Common myeloid progenitor, CD34-positive (primary cell): ENCODE results near the gene FAM78B.

ENCODE experiments used
- CTCF ChIA-PET: fragments of 350-600 bp; sonication (Branson Sonifier 250); formaldehyde crosslinking; loops from one replicate; lab custom pipeline; 2021; ENCODE audit warnings: antibody characterized with exemption; lab: Charles Lee
- POLR2A ChIA-PET: fragments of 350-600 bp; sonication (Branson Sonifier 250); formaldehyde crosslinking; loops from one replicate; lab custom pipeline; 2021; ENCODE audit warnings: antibody characterized with exemption; lab: Charles Lee
- DNase-seq, 3 donors: peaks; one replicate each; pipeline versions ENCODE4 v3.0.0 to v3.0.0-alpha.2; 2013
- H3K27ac ChIP-seq, 2 experiments: 1 replicate in 1 of 2; 2 replicates in 1 of 2; pipeline ENCODE4 v1.7.0; 2013; ENCODE audit warnings: inconsistent platforms in 2 of 2, low read length in 2 of 2, mild to moderate bottlenecking in 2 of 2, low read depth in 1 of 2, moderate library complexity in 1 of 2; ENCODE audit not compliant: severe bottlenecking in 2 of 2, insufficient read depth in 1 of 2, poor library complexity in 1 of 2
- H3K27me3 ChIP-seq, 5 experiments: replicated peaks in 2 of 5; 1 replicate in 3 of 5; 2 replicates in 2 of 5; pipeline versions ENCODE4 v1.6.1 to v1.7.0; 2013; ENCODE audit warnings: low read length in 4 of 5, mild to moderate bottlenecking in 2 of 5, moderate library complexity in 2 of 5, inconsistent platforms in 1 of 5; ENCODE audit not compliant: insufficient read depth in 5 of 5, control insufficient read depth in 4 of 5
- H3K36me3 ChIP-seq, 4 experiments: 1 replicate in 2 of 4; 2 replicates in 2 of 4; pipeline versions ENCODE4 v1.6.1 to v1.7.0; 2013; ENCODE audit warnings: low read length in 3 of 4, control low read depth in 1 of 4, mild to moderate bottlenecking in 1 of 4; ENCODE audit not compliant: control insufficient read depth in 4 of 4, insufficient read depth in 4 of 4
- H3K4me1 ChIP-seq, 4 experiments: 1 replicate in 3 of 4; 2 replicates in 1 of 4; pipeline versions ENCODE4 v1.6.1 to v1.7.1; 2013; ENCODE audit warnings: low read length in 3 of 4, mild to moderate bottlenecking in 3 of 4, control low read depth in 1 of 4, inconsistent platforms in 1 of 4, moderate library complexity in 1 of 4; ENCODE audit not compliant: control insufficient read depth in 4 of 4, insufficient read depth in 4 of 4; ENCODE audit errors: control extremely low read depth in 1 of 4
- H3K4me3 ChIP-seq, 7 experiments: 1 replicate in 4 of 7; 2 replicates in 3 of 7; pipeline versions ENCODE4 v1.5.1 to v1.7.0; 2013; ENCODE audit warnings: mild to moderate bottlenecking in 7 of 7, low read length in 6 of 7, moderate library complexity in 6 of 7, inconsistent platforms in 2 of 7, low read depth in 2 of 7, control low read depth in 1 of 7; ENCODE audit not compliant: insufficient read depth in 4 of 7, control insufficient read depth in 1 of 7; ENCODE audit errors: extremely low read depth in 1 of 7
- H3K9me3 ChIP-seq, 5 experiments: 1 replicate in 4 of 5; 2 replicates in 1 of 5; pipeline versions ENCODE4 v1.6.1 to v1.7.1; 2013; ENCODE audit warnings: low read length in 4 of 5, mild to moderate bottlenecking in 2 of 5, inconsistent platforms in 1 of 5, low read depth in 1 of 5, moderate library complexity in 1 of 5; ENCODE audit not compliant: control insufficient read depth in 4 of 5, insufficient read depth in 2 of 5; ENCODE audit errors: control extremely low read depth in 1 of 5
- WGBS: methylation state at CpG from one replicate; pipeline ENCODE4 v1.1.5; 2013; ENCODE audit not compliant: insufficient coverage; 5-methylcytosine and 5-hydroxymethylcytosine counted together

The FAM78B gene

GRCh38 chr1:166174108-166174507 lies 7.3 kb upstream of the FAM78B start:
- ChIA-PET CTCF (interaction anchor here (1.2 kb wide), 1 partner anchor 10 kb away, joined by 3 read pairs; no protein-coding TSS in a partner anchor), POLR2A (no interaction called here)
- Histone ChIP-seq H3K9me3 (no peaks in the 10 kb centered on the region), H3K36me3 (no peaks in the 10 kb centered on the region), H3K27ac (no peak overlapping the region), H3K4me3 (no peak overlapping the region), H3K4me1 (no peaks in the 10 kb centered on the region), H3K27me3 (peaks cover 0 to 18% (median 2%) of the 10 kb centered on the region in 5 experiments)
- 82% methylated on average over 3 of the region's 4 CpGs for WGBS
- no peak for DNase-seq

DNA sequence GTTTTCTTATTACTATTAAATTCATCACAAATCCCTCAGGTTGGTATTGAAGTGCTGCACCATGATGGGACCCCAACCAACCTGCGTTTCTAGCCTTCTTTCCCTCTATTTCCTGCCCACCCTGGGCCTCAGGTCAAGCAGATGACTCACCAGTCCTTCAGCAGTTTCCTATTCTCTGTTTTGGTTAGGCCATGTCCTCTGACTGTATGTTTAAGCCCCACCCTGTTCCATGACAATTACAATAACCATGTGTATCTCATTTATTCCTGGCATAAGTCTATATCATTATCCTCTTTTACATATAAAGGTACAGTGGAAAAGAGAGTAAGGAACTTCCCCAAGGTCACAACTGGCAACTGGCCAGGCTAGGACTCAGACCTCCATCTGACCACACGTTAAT lies 5.3 kb upstream of the FAM78B start:
- Histone ChIP-seq H3K27me3 (peaks cover 0 to 22% (median 13%) of the 10 kb centered on the region in 5 experiments), H3K36me3 (no peaks in the 10 kb centered on the region), H3K27ac (no peak overlapping the region), H3K9me3 (no peaks in the 10 kb centered on the region), H3K4me1 (peaks cover 0 to 7% (median 4%) of the 10 kb centered on the region in 4 experiments), H3K4me3 (no peak overlapping the region)
- 85% methylated on average over 2 of the region's 2 CpGs for WGBS
- ChIA-PET POLR2A (no interaction called here), CTCF (no interaction called here)
- DNase-seq, result no peak

DNA sequence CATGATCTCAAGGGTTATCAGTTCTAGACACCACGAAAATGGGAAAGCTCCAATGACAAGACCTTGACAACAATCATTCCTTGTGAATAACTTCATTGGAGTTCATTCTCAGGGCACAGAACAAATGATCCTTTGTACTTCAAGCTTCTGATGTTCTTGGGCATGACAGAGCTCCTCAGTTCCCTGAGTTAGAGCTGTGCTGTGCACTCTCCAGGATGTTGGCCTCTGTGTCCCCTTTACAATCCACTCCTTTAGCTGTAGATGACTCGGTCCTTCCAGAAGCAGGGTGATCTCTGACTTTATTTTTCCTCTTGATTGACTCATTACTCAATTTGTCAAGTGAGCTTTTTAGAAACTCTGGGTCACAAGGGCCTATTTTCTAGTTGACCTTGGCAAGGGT lies 3.9 kb upstream of the FAM78B start:
- Histone ChIP-seq H3K27ac (no peak overlapping the region), H3K27me3 (peaks cover 0 to 29% (median 14%) of the 10 kb centered on the region in 5 experiments), H3K4me1 (peaks cover 0 to 13% (median 10%) of the 10 kb centered on the region in 4 experiments), H3K4me3 (no peak overlapping the region), H3K9me3 (no peaks in the 10 kb centered on the region), H3K36me3 (no peaks in the 10 kb centered on the region)
- ChIA-PET POLR2A (no interaction called here), CTCF (interaction anchor here (1.5 kb wide), 1 partner anchor 9 kb away, joined by 3 read pairs; no protein-coding TSS in a partner anchor)
- no peak for DNase-seq
- 79% methylated on average over 2 of the region's 2 CpGs for WGBS

- WGBS, result no CpG with 5 or more reads among the region's 2 CpGs
- ChIA-PET CTCF (interaction anchor here (1.5 kb wide), 1 partner anchor 9 kb away, joined by 3 read pairs; no protein-coding TSS in a partner anchor), POLR2A (no interaction called here)
- Histone ChIP-seq H3K27ac (no peak overlapping the region), H3K4me1 (peaks cover 0 to 20% (median 14%) of the 10 kb centered on the region in 4 experiments), H3K4me3 (no peak overlapping the region), H3K9me3 (no peaks in the 10 kb centered on the region), H3K27me3 (peaks cover 0 to 35% (median 17%) of the 10 kb centered on the region in 5 experiments), H3K36me3 (no peaks in the 10 kb centered on the region)
- no peak for DNase-seq
Observed at GRCh38 chr1:166170075-166170474, 3.3 kb upstream of the FAM78B start.

DNA sequence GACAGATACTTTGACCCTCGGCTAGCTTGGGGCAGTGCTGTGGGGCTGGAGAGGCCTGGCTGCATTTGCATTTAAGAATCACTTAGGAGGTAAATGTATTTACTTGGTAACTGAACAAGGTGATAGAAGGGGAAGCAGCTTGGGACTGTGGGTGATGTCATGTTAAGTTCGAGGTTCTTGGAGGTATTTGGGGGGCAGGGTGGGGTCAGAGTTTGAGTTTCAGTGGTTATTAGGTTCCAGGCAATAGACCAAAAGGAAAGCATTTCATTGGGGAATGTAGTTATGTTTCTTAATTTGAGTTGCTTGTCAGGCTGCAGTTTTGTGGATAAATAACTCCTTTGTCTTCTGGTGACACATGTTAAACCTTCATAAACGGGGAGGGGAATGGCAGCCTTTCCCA lies 2.4 kb upstream of the FAM78B start:
- Histone ChIP-seq H3K27ac (no peak overlapping the region), H3K9me3 (no peaks in the 10 kb centered on the region), H3K36me3 (no peaks in the 10 kb centered on the region), H3K4me1 (peaks cover 0 to 23% (median 16%) of the 10 kb centered on the region in 4 experiments), H3K27me3 (peaks cover 2 to 44% (median 24%) of the 10 kb centered on the region in 5 experiments), H3K4me3 (no peak overlapping the region)
- CTCF ChIA-PET, result interaction anchor here (1.5 kb wide), 1 partner anchor 10 kb away, joined by 3 read pairs; no protein-coding TSS in a partner anchor
- POLR2A ChIA-PET, result no interaction called here
- DNase-seq, result no peak
- 82% methylated on average over 2 of the region's 3 CpGs for WGBS

DNA sequence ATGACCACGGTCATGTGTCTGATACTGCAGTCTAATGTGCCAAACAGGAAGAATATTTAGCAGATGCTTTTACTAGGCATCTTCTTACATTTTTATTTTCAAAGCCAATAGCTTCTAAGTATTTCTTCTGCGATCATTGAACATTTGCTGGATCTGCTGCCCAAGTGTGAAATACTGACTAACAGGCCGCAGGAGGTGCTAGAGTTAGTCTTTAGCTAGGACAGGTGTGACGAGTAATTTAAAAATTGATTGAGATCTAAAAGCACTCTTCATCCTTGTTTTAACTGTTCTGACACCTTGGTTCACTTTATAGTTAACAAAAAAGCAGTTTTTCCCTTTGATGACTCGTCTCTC lies 748 bp upstream of the FAM78B start:
- Histone ChIP-seq H3K27me3 (peaks cover 4 to 61% (median 29%) of the 10 kb centered on the region in 5 experiments), H3K36me3 (no peaks in the 10 kb centered on the region), H3K9me3 (no peaks in the 10 kb centered on the region), H3K4me3 (peak overlapping the region in 4 of 7 experiments; percentile 46 to 76 (median 61)), H3K4me1 (peaks cover 0 to 23% (median 16%) of the 10 kb centered on the region in 4 experiments), H3K27ac (no peak overlapping the region)
- POLR2A ChIA-PET, result no interaction called here
- CTCF ChIA-PET, result interaction anchor here (0.7 kb wide), 1 partner anchor 35 kb away, joined by 3 read pairs; no protein-coding TSS in a partner anchor
- DNase-seq, result no peak
- WGBS, result 66% methylated on average over 4 of the region's 5 CpGs

GRCh38 chr1:166166329-166166697 lies 488 bp downstream of the FAM78B start:
- H3K4me3 ChIP-seq, result peak overlapping the region; percentile 43 to 76 (median 65)
- H3K27ac ChIP-seq, result no peak overlapping the region
- no peaks in the 10 kb centered on the region for H3K36me3 ChIP-seq
- H3K9me3 ChIP-seq, result no peaks in the 10 kb centered on the region
- H3K27me3 ChIP-seq, result peaks cover 4 to 71% (median 31%) of the 10 kb centered on the region in 5 experiments
- CTCF ChIA-PET, result interaction anchor here (0.6 to 1.2 kb wide), 2 partner anchors 9 to 76 kb away, joined by 3 read pairs; no protein-coding TSS in a partner anchor
- DNase-seq, result no peak
- WGBS, result under 1% methylated on average over 48 of the region's 50 CpGs
- POLR2A ChIA-PET, result no interaction called here
- peaks cover 0 to 23% (median 16%) of the 10 kb centered on the region in 4 experiments for H3K4me1 ChIP-seq
